IPS-11a (cell line): ENCODE data around the gene JRKL.
"Not testable (repeated sequence)": the region's sequence is repeated elsewhere in the genome, so short reads cannot be mapped to it uniquely, and the experiment has no call there.

Source experiments
- H3K4me3 ChIP-seq: one replicate; pipeline ENCODE4 v1.5.1; 2013; ENCODE audit warnings: low read depth, low read length, control low read depth

Gene JRKL

DNA sequence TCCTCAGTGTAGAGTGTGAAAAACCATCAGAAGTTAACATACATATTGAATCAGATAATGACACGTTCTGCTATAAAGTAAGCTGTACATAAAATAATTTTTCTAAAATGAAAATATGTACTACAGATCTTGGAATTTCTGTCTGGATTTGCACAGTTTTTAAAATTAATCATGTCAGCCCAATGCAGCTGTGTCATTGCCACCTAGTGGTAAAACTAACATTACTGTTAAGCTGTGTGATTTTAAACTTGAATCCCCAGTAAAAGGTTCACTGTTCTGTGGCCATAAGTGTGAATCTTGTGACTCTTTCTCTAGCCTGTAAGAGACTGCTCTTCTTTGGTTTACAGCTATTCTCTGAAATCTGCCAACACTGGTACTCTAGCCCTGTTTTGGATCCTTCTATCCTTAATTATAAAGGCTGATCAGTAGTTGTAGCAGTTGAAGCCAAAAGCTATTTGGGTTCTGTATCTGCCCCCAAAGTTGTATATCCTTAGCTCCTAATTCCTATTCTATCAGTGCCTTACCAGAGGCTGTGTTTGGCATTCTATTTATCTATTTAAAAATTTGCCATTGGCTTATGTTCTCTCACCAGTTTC lies 4.0 kb downstream of the JRKL start:
- no peak overlapping the region for H3K4me3 ChIP-seq

- no peak overlapping the region for H3K4me3 ChIP-seq
These were observed 5.0 kb downstream of the JRKL start for GRCh38 chr11:96394773-96395172.

- H3K4me3 ChIP-seq: no peak overlapping the region
These were observed 6.8 kb downstream of the JRKL start for GRCh38 chr11:96396637-96397036.

DNA sequence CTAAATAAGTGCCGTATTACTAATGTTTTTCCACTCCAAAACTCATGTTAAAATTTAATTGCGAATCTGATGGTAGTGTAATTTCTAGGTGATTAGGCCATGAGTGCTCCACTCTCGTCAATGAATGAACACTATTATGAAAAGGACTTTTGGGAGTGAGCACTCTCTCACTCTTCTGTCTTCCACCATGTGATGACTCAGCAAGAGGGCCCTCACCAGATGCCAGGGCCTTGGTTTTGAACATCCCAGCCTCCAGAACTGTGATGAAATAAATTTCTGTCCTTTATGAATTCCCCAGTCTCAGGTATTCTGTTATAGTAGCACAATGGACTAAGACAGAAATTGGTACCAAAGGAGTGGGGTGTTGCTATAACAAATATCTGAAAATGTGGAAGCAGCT lies 8.1 kb downstream of the JRKL start:
- no peak overlapping the region for H3K4me3 ChIP-seq

DNA sequence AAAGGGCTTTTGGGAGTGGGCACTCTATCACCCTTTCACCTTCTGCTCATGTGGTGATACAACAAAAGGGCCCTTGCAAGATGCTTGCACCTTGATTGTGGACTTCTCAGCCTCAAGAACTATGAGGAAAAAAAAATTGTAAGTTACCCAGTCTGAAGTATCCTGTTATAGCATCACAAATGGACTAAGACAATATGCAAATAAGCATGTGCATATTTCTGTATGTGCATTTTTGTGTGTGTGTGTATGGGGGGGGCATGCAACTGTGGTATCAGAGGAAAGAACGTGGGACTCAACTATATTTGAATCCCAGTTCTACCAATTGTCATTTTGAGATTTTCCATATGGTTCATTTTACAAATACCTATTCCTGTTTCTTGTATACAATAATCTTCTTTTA lies 10.9 kb downstream of the JRKL start:
- H3K4me3 ChIP-seq: no peak overlapping the region

- peak overlapping the region; percentile 35 for H3K4me3 ChIP-seq
These were observed 21.6 kb downstream of the JRKL start for GRCh38 chr11:96411412-96411811.

- H3K4me3 ChIP-seq: no peak overlapping the region
These were observed 23.1 kb downstream of the JRKL start for GRCh38 chr11:96412761-96413381.

- H3K4me3 ChIP-seq: no peak overlapping the region
These were observed 23.6 kb downstream of the JRKL start for GRCh38 chr11:96413408-96413807.

- no peak overlapping the region for H3K4me3 ChIP-seq
These were observed 34.9 kb downstream of the JRKL start for GRCh38 chr11:96424693-96425092.

- no peak overlapping the region for H3K4me3 ChIP-seq
These were observed 40.9 kb downstream of the JRKL start for GRCh38 chr11:96430668-96431067.

DNA sequence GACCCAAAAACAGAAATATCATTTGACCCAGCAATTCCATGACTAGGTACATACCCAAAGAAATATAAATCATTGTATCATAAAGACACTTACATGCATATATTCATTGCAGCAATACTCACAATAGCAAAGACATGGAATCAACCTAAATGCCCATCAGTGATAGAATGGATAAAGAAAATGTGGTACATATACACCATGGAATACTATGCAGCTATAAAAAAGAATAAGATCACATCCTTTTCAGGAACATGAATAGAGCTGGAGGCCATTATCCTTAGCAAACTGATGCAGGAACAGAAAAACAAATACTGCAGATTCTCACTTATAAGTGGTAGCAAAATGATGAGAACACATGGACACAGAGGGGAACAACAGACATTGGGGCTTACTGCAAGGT lies 42.8 kb downstream of the JRKL start:
- H3K4me3 ChIP-seq: not testable (repeated sequence)
